Measurements from ENCODE around the gene ADAM29.
"Not testable (repeated sequence)": the region's sequence is repeated elsewhere in the genome, so short reads cannot be mapped to it uniquely, and the experiment has no call there.

The ADAM29 gene

GRCh38 chr4:174972911-174973310, 54.8 kb downstream of the ADAM29 start:
- no peak for DNase-seq

GRCh38 chr4:174973336-174973735, 55.2 kb downstream of the ADAM29 start:
- no peak for DNase-seq

- DNase-seq, result no peak
Measured at GRCh38 chr4:174983128-174983750, 65.1 kb downstream of the ADAM29 start.

- not testable (repeated sequence) for DNase-seq
Measured at GRCh38 chr4:174983870-174984269, 65.7 kb downstream of the ADAM29 start.

- DNase-seq, result no peak
Measured at GRCh38 chr4:174989791-174990190, 71.6 kb downstream of the ADAM29 start.

- DNase-seq, result no peak
Measured at GRCh38 chr4:174993916-174994315, 75.8 kb downstream of the ADAM29 start.

- no peak for DNase-seq
Measured at GRCh38 chr4:174996079-174996478, 77.9 kb downstream of the ADAM29 start.

- DNase-seq, result peak; percentile 63
Measured at GRCh38 chr4:174999407-174999806, 81.2 kb downstream of the ADAM29 start.

GRCh38 chr4:175017751-175018150, 99.6 kb downstream of the ADAM29 start:
- DNase-seq, result no peak

GRCh38 chr4:175019447-175019846, 101.3 kb downstream of the ADAM29 start:
- DNase-seq, result not testable (repeated sequence)

Data from HCEC 1CT (cell line).